Measurements from ENCODE around the gene AKT2.

DNA sequence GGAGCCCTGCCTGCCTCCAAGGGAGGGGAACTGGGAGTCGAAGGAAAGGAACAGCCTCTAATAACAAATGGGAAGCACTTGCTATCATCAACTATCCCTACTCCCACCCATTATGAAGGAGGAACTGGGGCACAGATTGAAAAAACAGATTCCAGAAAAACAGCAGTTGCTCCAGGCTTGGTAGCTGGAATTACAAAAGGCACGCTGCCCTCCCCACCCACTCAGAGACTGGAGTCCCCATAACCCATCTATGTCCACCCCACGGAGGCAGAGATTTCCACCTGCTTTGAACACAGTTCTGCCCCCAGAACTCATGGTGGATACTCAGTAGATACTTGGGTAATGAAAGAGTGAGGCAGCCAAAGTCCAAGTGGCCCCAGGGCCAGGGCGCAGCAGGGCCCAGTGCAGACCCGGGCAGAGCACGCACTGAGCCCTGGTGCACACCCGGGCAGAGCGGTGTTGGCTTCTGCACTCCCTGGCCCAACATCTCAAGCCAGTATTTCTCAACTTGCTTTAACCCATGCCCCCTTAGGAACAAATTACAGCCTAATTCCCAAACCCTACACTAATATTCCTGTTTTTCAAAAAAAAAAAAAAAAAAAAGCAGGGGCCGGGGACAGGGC, 39.5 kb downstream of the AKT2 start:
- TF ChIP-seq FOSL1 (IDR thresholded peaks at IDR 0.05; ENCODE audit: low read depth) = no peak
- TF ChIP-seq, protein P1, sequence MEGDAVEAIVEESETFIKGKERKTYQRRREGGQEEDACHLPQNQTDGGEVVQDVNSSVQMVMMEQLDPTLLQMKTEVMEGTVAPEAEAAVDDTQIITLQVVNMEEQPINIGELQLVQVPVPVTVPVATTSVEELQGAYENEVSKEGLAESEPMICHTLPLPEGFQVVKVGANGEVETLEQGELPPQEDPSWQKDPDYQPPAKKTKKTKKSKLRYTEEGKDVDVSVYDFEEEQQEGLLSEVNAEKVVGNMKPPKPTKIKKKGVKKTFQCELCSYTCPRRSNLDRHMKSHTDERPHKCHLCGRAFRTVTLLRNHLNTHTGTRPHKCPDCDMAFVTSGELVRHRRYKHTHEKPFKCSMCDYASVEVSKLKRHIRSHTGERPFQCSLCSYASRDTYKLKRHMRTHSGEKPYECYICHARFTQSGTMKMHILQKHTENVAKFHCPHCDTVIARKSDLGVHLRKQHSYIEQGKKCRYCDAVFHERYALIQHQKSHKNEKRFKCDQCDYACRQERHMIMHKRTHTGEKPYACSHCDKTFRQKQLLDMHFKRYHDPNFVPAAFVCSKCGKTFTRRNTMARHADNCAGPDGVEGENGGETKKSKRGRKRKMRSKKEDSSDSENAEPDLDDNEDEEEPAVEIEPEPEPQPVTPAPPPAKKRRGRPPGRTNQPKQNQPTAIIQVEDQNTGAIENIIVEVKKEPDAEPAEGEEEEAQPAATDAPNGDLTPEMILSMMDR (IDR thresholded peaks at IDR 0.05 in 2 of 3, conservative IDR thresholded peaks at IDR 0.05 in 1 of 3; ENCODE audit: borderline replicate concordance in 1 of 3, insufficient read depth in 1 of 3, low read depth in 2 of 3, low read length in 2 of 3) = no peak
- TF ChIP-seq, protein P2, sequence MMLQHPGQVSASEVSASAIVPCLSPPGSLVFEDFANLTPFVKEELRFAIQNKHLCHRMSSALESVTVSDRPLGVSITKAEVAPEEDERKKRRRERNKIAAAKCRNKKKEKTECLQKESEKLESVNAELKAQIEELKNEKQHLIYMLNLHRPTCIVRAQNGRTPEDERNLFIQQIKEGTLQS (IDR thresholded peaks at IDR 0.05) = no peak
- no peak for TF ChIP-seq POLR2AphosphoS5 (IDR thresholded peaks at IDR 0.05; ENCODE audit: low read depth, low read length)
- TF ChIP-seq EGR1 (IDR thresholded peaks at IDR 0.05; ENCODE audit: low read depth) = no peak
- no peak for TF ChIP-seq POLR2A (IDR thresholded peaks at IDR 0.05; ENCODE audit: borderline replicate concordance, extremely low read depth, insufficient read depth, insufficient read length)
- no peak for TF ChIP-seq EZH2 (IDR thresholded peaks at IDR 0.05)
- no peak for TF ChIP-seq ELF1 (IDR thresholded peaks at IDR 0.05; ENCODE audit: borderline replicate concordance, low read depth)
- no peak for TF ChIP-seq SP1 (IDR thresholded peaks at IDR 0.05; ENCODE audit: low read depth)
- TF ChIP-seq RAD21 (IDR thresholded peaks at IDR 0.05; ENCODE audit: low read depth) = no peak
- TF ChIP-seq ZFX (IDR thresholded peaks at IDR 0.05) = no peak
